Measurements from ENCODE around the gene LPP.

The LPP gene

DNA sequence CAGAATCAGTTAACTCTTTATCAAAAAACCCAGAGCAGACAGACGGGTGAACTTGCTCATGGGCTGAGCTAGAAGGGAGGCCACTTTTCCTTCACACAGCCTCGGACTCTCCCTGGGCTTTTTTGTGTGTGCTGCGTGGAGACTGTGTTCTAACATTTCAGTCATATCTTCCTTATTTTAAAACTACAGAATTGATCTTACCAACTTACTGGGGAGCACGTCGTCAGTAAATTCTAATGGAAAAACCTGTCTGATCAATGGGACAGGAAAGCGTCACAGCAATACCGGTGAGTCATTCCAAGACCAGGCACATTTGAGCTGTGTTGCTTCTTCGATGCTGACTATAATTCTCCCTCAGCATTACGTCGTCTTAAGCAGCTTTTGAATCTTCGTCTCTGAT lies 145.1 kb downstream of the LPP start:
- DNase-seq (ENCODE audit: low read depth in 2 of 2), result no peak

DNA sequence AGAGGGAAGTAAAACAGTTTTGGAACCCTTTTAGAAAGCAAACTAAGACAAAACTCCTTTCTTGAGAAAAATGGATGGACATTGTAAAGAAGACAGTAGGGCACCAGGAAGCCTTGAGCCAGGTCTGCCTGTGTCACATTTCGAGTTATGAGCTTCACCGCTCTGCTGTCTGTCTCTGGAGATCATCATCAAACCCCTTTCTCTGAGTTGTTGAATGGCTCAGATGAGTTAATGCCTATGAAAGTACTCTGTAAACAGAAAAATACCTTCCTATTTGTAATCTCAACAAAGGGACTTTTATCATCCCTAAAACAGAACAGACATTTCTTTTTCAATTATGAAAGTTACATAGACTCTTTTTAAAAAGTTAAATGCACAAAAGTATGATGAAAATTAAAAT lies 145.8 kb downstream of the LPP start:
- DNase-seq (ENCODE audit: low read depth in 2 of 2), result no peak

DNA sequence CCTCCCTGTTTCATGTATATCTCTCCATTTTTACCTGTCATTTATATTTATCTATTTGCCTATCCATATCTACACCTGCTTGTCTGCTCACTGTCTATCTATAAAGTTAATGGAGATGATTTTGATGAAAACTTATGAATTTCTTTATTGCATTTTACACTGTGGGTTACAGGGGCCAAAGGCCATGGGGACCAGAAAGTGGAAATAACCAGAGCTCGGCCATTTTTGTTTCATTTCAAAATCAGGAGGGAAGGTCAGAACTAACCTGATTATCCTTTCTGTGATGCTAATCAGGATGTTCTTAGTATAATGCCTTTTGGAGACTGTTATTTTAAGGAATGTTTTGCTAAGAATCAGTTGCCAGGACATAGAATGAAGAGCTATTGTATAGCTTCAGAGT lies 147.2 kb downstream of the LPP start:
- no peak for DNase-seq (ENCODE audit: low read depth in 2 of 2)

DNA sequence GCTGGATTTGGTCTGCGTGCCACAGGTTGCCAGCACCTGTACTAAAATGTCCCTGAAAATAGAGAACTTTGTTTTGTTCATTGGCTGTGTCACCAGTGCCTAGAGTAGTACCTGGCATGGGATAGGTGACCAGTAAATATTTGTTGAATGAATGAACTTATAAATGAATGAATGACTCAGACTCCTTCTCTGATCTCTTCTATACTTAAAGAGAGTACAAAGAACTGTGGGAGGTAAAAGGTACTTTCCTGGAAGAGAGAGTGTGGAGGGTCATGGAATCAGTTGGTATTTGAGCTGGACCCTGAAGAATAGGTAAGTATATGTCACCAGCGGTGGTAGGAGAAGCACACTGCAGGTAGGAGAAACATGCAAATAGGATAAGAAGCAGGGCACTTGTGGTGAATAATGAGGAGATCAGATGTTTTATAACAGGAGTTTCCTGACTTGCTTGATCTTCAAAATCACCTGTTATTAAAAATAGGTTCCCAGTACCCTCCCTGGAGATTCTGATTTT lies 149.4 kb downstream of the LPP start:
- DNase-seq (ENCODE audit: low read depth in 2 of 2), result no peak

DNA sequence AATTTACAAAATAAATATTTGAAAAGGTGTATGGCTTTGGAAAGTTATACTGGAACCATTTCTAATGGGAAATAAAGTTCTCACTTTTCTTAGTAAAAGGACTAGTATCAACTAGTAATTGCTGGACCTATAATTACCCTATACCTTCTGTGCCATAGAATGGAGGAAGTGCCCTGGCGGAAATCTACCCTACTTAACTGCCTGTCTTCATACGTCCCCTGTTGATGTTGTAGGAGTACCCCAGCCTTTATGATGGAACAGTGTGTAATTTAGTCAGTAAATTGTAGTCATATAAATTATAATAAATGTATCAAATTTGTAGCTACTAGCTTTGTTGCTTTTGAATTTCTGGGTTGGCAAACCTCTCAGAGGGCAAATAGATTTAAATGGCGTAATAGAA lies 149.9 kb downstream of the LPP start:
- no peak for DNase-seq (ENCODE audit: low read depth in 2 of 2)

DNA sequence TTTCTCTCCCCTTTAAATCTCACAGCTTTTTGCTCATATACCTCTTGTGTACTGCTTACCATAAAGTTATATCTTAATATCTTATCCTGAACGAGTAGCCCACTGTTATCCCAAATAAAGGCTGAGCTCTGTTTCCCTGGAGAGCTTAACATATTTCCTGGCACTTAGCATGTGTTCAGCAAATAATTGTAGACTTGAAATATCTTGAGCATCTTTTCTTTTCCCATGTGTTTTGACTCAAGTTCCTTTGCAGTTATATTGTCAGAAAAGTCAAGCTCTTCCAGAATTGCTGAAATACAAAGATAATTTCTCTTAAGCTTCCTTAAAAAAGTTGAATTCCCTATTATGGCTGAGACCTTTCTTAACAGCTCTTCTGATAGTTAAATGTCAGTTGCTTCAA lies 150.5 kb downstream of the LPP start:
- DNase-seq (ENCODE audit: low read depth in 2 of 2), result no peak

DNA sequence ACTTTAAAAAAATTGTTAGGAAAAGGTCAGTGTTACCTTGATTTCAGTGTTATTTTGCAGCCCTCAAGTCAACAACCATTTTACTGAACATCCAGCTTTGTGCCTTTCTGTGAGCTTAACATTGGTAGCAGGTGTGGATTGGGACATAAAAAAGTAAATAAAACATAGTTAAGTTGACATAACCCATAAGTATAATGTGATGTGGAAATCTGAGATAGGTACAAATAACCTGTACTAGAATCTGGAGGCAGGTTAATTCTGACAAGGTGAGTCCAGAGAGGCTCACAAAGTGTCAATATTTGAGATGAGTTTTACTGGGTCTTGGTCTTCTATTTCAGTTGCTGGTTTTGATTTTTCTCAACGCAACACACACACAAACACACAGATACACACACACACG lies 151.3 kb downstream of the LPP start:
- DNase-seq (ENCODE audit: low read depth in 2 of 2), result no peak

DNA sequence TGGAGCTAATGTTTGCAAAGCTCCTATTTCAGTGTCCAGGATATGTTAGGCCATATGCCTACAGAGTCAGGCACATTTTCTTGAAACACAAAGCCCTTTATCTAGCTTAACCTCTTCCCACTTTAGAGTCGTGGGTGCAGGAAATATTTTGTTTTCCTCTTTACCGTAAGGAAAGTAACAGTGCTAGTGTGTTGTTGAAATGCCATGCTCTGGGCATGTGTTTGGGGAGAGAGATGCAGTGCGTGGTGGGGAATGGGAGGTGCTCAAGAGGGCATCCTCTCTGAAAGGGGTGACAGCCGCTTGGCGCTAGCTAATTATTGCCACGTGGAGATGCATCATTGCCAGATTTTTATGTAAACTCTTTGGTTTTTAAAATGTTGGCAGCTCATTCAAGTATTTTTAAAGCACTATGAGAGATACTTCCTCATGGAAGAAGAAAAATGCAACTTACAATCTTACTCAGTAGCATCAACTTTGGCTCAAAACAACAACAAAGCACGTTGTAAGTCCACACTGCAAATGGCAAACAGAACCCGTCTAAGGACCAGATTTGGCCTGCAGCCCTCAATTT lies 152.6 kb downstream of the LPP start:
- no peak for DNase-seq (ENCODE audit: low read depth in 2 of 2)

DNA sequence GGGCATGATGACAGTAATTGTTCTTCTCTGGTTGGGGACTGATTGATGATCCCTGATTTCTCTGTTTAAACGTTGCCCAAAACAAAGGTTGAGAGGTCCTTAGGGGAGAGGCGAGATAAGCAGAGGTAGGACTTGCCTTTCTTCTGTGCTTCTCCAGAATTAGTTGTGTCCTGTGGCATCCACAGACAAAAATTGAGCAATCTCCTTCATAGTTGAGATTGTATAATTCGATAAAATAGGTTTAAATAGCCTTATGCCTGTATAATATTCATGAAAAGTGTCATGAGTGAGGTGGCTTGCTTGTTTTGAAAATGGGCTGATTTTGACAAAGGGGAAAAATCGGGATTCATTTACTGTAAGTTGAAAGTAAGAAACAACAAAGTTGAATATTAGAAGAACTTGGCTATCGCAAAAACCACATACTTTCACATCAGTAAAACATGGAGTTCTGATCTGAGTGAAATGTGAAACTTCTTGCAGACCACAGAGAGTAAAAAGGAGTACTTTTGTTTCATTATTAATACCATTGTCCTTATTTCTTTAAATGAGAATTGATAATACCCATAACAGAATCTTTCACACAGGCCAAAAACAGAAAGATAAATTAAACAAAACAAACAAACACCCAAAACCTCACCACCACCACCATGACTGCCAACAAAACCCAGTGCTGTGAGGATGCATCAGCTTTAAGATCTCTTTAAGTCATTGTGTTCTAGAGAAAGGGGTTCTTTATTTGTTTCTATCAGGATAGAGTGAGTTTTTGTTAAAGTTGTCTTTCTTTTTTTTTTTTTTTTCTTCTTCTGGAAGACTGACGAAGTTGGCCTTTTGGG lies 155.7 kb downstream of the LPP start:
- no peak for DNase-seq (ENCODE audit: low read depth in 2 of 2)

DNA sequence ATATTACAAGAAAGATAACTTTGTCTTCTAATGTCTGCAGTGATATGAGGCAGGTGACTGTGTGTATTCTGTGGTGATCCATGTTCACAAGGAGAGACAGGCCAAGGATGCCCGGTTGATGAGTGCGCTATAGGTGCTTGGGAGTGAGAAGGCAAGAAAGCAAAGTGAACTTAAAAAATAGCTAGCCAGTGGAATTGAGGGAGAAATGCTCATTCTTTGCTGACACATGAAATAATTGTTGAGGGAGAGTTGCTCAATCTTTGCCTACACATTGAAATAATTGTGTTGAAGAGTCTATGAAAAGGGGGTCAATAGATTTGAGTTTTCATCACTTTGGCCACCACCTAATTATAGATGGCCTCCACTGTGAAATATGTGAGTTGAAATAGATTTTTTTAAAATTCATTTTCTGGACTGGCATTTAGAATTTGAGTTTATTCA lies 156.3 kb downstream of the LPP start:
- no peak for DNase-seq (ENCODE audit: low read depth in 2 of 2)

DNA sequence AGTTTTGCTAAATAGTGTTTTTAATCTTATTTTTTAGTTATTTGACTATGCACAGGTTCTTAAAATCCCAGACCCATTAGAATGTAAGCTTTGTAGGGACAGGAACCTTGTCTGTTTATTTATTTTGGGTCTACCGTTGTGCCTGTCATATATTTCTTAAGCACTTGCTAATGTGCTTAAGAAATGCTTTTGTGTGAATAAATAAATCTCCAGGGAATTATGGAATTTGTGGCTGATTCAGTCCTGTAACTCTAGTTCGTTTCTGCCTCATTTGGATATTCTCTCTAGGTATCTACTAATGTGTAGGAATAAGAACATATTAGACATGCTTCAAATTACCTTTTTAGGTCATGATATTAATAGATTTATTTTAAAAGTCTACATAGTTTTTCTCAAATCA lies 161.6 kb downstream of the LPP start:
- DNase-seq (ENCODE audit: low read depth in 2 of 2), result no peak

DNA sequence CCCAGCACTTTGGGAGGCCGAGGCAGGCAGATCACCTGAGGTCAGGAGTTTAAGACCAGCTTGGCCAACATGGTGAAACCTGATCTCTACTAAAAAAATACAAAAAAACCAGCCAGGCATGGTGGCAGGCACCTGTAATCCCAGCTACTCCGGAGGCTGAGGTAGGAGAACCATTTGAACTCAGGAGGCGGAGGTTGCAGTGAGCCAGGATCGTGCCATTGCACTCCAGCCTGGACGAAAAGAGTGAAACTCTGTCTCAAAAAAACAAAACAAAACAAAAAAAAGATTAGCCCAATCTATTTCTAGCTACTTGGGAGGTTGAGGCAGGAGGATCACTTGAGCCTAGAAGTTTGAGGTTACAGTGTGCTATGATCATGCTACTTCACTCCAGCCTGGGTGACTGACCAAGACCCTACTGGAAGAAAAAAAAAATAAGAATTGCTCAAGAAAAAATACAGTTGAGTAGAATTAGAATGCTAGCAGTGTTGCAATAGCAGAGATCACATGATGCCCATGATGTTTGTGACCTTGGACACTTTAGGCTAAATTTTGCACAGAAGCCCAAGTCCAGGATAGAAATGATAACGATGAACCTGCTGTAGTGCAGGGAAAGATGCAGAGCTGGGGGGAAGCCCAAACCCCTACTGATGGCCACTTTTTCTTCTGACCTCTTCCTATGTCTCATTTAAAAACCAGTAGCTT lies 162.2 kb downstream of the LPP start:
- no peak for DNase-seq (ENCODE audit: low read depth in 2 of 2)

DNA sequence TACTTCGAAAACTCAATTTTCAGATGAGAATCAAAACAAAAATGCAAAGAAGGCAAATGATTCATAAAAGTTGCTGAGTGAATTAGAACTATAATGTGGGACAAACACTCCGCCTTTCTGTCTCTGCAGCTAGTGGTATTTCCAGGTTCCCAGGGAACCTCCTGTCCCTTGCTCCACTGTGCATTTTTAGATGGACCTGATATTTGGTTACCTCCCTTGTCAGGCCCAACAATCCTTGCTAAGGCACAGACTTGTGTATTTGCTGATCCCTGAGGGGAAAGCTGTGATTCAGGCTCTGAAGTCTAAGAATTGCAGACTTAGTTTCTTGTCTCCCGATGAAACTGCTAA lies 162.7 kb downstream of the LPP start:
- DNase-seq (ENCODE audit: low read depth in 2 of 2), result no peak

DNA sequence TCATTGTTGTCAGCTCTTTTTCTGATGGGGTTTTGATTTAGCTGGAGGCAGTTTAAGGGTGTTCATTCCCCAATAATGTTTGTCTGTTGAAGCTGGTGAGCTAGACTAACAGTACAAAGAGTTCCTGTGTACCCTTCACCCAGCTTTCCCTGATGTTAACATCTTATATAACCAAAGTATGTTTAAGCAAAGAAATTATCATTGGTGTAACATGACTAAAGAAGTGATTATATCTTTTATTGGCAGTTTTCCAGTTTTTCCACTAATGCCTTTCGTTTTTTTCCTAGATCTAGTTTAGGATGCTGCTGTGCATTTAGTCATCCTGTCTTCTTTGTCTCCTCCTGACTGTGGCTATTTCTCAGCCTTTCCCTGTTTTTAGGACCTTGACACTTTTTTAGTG lies 165.6 kb downstream of the LPP start:
- no peak for DNase-seq (ENCODE audit: low read depth in 2 of 2)

DNA sequence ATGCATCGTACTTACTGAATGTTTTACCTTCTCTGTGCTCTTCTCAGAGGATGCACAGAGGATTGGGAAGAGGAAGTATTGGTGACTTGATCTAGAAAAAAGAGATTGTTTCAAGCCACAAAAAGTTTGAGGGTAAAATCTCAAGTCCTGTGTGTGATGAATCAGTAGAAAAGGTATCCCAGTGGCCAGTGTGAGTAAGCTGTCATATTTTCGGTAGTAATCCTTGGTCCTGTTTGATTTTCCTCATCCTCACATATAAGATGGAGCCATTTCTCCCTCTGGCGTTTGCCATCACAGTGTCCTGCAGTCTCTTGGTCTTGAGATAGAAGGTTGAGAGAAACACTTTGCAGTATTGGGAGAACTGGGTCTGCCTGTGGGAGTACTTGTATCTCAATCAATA lies 166.8 kb downstream of the LPP start:
- no peak for DNase-seq (ENCODE audit: low read depth in 2 of 2)

DNA sequence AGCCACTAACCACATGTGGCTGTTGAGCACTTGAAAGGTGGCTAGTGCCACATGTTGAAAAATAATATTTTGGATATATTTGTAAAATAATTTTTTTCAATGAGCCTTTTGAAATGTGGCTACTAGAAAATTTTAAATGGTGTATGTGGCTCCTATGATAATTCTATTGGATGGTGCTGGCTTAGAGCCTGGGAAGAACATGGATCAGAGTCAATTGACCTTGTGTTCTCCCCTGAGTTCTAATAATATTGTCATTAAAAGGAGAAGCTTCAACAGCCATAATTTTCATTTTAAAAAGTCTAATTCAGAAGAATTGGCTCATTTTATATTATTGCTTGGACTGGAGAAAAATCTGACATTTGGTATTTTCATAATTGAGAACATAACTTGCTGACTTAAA lies 167.3 kb downstream of the LPP start:
- DNase-seq (ENCODE audit: low read depth in 2 of 2), result no peak

DNA sequence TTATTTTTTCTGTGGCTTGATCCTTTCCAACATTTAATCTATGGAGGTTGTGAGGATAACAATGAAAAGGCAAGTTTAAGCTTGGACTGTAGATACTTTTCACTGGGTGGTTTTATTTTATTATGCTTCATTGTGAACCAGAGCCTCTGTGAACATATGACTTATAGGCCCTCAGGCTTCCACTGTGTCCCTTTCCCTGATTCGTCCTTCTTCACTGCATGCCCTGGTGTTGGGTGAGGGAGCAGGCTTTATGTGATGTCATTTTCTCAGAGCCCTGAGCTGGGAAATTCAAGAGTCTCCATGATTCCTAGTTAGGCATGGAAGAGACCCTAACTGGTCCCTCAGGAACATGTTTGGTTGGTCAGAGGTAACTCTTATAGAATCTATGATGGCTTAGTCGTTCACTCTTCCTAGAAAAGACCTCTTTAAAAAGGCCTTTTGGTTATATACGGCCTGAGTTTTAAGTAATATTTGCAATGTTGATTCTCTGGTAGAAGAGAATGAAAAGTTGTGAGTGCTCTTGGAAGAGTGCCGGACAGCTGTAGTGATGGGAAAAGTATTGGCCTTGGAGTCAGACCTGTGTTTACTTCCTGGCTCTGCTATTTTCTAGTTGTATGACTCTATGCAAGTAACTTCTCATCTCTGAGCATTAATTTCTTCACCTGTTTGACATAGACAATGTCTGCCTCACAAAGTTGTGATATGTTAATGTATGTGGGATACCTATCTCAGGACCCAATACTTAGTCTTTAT lies 168.4 kb downstream of the LPP start:
- no peak for DNase-seq (ENCODE audit: low read depth in 2 of 2)

DNA sequence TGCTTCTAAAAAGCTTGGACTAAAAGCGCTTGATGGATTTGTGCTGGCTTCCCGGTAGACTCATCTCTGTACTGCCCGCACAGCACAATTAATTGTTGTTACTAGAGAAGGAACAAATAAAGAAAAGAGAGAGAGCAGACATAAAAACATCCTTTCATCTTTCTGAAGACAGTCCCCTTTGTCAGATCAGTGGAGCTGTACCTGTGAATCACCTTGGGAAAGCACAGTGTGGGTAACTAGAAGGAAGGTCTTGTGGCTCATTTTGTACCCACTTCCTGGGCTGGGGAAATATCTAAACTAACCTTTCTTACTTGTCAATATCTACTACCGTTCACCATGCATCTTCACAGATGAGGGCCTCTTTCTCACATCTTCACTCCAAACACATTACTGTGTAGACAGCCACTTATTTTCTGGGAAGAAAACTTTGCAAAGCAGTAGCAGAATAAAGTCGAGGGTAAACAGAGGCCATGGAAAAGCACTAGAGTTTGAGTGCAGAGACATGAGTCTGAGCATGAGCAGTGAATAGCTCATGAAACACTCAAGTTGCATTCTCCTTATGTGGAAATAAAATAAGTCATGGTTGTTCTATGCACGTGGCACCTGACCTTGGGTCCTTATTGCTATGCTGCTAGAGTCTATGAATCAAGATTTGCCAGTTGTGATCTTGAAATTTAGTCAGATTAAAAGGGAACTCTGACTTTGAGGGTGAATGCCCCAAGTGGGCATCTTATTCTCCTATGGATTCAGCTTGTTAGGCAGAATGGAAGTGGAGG lies 169.3 kb downstream of the LPP start:
- no peak for DNase-seq (ENCODE audit: low read depth in 2 of 2)

DNA sequence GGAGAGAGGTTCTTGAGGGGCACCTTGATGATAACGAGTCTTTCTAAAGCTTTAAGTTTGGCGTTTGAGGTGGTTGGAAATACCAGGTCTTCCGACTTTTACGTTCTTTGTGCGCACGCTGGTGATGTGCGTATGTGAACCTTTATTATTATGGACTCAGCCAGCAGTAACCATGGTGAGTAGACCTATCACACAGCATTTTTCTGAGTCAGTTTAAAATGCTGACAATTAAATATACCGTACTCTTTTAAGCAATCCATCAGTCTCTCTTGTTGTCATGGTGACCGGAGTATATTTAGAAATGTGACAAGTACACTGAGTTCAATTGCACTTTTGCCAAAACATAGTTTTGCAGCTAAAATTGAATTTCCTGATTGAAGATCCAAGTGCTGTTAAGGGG lies 172.2 kb downstream of the LPP start:
- no peak for DNase-seq (ENCODE audit: low read depth in 2 of 2)

DNA sequence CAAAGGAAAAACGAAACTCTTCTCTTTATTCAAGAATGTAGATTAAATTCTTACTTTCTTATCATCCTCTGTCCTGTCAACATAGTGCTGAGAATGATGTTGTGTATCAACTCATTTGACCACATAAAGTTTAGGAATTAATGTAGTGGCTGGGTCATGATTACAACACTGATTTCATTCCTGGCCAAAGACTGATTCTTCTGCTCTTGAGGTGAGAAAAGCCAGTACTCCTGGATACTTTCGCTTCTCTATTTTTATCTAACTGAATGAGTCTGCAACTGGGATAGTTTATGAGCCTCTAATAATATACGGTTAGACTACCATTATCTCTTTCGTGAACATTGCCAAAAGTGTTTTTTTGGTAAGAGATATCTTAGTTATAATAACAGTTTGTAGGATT lies 173.0 kb downstream of the LPP start:
- no peak for DNase-seq (ENCODE audit: low read depth in 2 of 2)

DNA sequence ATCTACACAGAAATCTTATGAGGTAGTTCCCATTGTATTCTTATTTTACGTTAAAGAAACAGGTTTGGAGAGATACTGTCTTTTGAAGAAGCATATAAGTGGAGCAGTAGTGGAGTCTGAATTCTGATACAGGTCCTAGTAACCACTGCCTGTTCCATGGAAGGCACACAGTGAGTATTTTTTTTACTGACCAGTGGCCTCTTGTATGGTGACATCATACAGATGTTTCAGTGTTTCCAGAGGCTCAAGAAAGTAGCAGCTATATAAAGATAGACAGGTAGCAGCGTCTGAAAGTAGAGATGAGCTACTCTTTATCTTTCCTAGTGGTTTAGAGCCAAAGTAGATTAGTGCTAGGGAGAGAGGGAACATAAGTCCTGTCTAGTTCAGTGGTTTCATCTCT lies 173.5 kb downstream of the LPP start:
- DNase-seq (ENCODE audit: low read depth in 2 of 2), result no peak

DNA sequence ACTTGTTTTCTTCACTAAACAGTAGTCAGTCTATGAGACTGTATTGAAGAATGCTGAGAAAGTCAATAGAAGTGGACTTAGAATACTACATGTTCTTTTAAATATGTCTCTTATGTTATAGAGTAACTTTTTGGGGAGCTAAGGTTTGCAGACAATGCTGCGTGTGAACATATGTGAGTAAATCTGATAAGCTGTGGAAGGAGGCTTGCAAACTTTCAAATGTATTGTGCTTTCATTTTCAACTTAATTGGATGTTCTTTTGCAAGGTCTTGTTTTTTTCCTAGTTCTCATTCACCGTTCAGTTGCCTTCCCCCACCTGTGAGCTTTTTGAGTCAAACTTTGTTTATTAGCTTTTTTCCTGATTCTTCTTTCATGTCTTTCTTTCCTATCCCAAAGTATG lies 176.2 kb downstream of the LPP start:
- no peak for DNase-seq (ENCODE audit: low read depth in 2 of 2)
